HEK293 (cell line): ENCODE data around the gene PABPN1L.
A peak's percentile ranks its signal among the peaks of the same experiment; 100 is the strongest.

Source experiments
- HOXA7 ChIP-seq: sonication (generic); formaldehyde crosslinking; IDR thresholded peaks from 2 replicates; pipeline ENCODE4 v1.8.1; 2022; ENCODE audit warnings: missing genetic modification reagents, borderline replicate concordance
- HOXD13 ChIP-seq: sonication (generic); formaldehyde crosslinking; IDR thresholded peaks from 2 replicates; pipeline ENCODE4 v1.8.0; 2022; ENCODE audit warnings: missing genetic modification reagents, borderline replicate concordance
- IKZF3 ChIP-seq: fragments of 450-650 bp; IDR thresholded peaks from 2 replicates; pipeline ENCODE4 v1.5.0; 2018; ENCODE audit warnings: missing biosample characterization, mild to moderate bottlenecking, missing genetic modification characterization, moderate library complexity
- RBAK ChIP-seq: fragments of 450-650 bp; formaldehyde crosslinking; IDR thresholded peaks from 2 replicates; pipeline ENCODE4 v1.5.1; 2016; ENCODE audit warnings: missing biosample characterization, missing genetic modification characterization
- TRIM28 ChIP-seq: IDR thresholded peaks from 2 replicates; pipeline ENCODE4 v1.6.1; 2011; ENCODE audit warnings: low read length, control low read depth, borderline replicate concordance
- YY2 ChIP-seq: fragments of 450-650 bp; formaldehyde crosslinking; IDR thresholded peaks from 2 replicates; pipeline ENCODE4 v1.5.1; 2016; ENCODE audit warnings: missing biosample characterization, missing genetic modification characterization
- ZFHX2 ChIP-seq: fragments of 450-650 bp; formaldehyde crosslinking; conservative IDR thresholded peaks from 2 replicates; pipeline ENCODE4 v1.5.1; 2016; ENCODE audit warnings: missing biosample characterization, missing genetic modification characterization
- ZFP41 ChIP-seq: fragments of 450-650 bp; formaldehyde crosslinking; IDR thresholded peaks from 2 replicates; pipeline ENCODE4 v1.5.1; 2016; ENCODE audit warnings: missing biosample characterization, missing genetic modification characterization, borderline replicate concordance
- ZNF10 ChIP-seq: fragments of 450-650 bp; formaldehyde crosslinking; IDR thresholded peaks from 2 replicates; pipeline ENCODE4 v1.5.1; 2017; ENCODE audit warnings: missing biosample characterization, missing genetic modification characterization
- ZNF223 ChIP-seq: fragments of 450-650 bp; formaldehyde crosslinking; IDR thresholded peaks from 2 replicates; pipeline ENCODE4 v1.5.1; 2016; ENCODE audit warnings: missing biosample characterization, missing genetic modification characterization
- ZNF302 ChIP-seq: fragments of 450-650 bp; formaldehyde crosslinking; IDR thresholded peaks from 2 replicates; pipeline ENCODE4 v1.5.1; 2016; ENCODE audit warnings: missing biosample characterization, missing genetic modification characterization, low read depth
- ZNF391 ChIP-seq: fragments of 450-650 bp; formaldehyde crosslinking; IDR thresholded peaks from 2 replicates; pipeline ENCODE4 v1.5.1; 2016; ENCODE audit warnings: low read depth, missing biosample characterization, missing genetic modification characterization, borderline replicate concordance
- ZNF48 ChIP-seq: fragments of 450-650 bp; formaldehyde crosslinking; IDR thresholded peaks from 2 replicates; pipeline ENCODE4 v1.5.1; 2016; ENCODE audit warnings: missing biosample characterization, missing genetic modification characterization
- ZNF501 ChIP-seq: fragments of 450-650 bp; formaldehyde crosslinking; IDR thresholded peaks from 2 replicates; pipeline ENCODE4 v1.5.1; 2016; ENCODE audit warnings: missing biosample characterization, missing genetic modification characterization
- ZNF510 ChIP-seq: fragments of 450-650 bp; formaldehyde crosslinking; IDR thresholded peaks from 2 replicates; pipeline ENCODE4 v1.5.1; 2018; ENCODE audit warnings: mild to moderate bottlenecking, missing genetic modification characterization, missing biosample characterization; ENCODE audit not compliant: insufficient replicate concordance
- ZNF629 ChIP-seq: fragments of 450-650 bp; formaldehyde crosslinking; IDR thresholded peaks from 2 replicates; pipeline ENCODE4 v1.5.1; 2017; ENCODE audit warnings: missing biosample characterization, missing genetic modification characterization
- ZNF670 ChIP-seq: fragments of 450-650 bp; formaldehyde crosslinking; IDR thresholded peaks from 2 replicates; pipeline ENCODE4 v1.5.1; 2016; ENCODE audit warnings: missing biosample characterization, missing genetic modification characterization, low read depth
- ZXDB ChIP-seq: fragments of 450-650 bp; formaldehyde crosslinking; IDR thresholded peaks from 2 replicates; pipeline ENCODE4 v1.5.1; 2016; ENCODE audit warnings: missing biosample characterization, missing genetic modification characterization
- TF ChIP-seq, protein P1 (sequence below): fragments of 450-650 bp; formaldehyde crosslinking; IDR thresholded peaks from 2 replicates; pipeline ENCODE4 v1.5.1; 2016; ENCODE audit warnings: missing biosample characterization, missing genetic modification characterization, low read depth
- TF ChIP-seq, protein P2 (sequence below): fragments of 450-650 bp; IDR thresholded peaks from 2 replicates; pipeline ENCODE4 v1.5.1; 2018; ENCODE audit warnings: missing biosample characterization, mild to moderate bottlenecking, missing genetic modification characterization
- TF ChIP-seq, protein P3 (sequence below): fragments of 450-650 bp; formaldehyde crosslinking; IDR thresholded peaks from 2 replicates; pipeline ENCODE4 v1.5.1; 2016; ENCODE audit warnings: missing biosample characterization, missing genetic modification characterization, borderline replicate concordance
- TF ChIP-seq, protein P4 (sequence below): fragments of 450-650 bp; formaldehyde crosslinking; IDR thresholded peaks from 2 replicates; pipeline ENCODE4 v1.5.1; 2016; ENCODE audit warnings: missing biosample characterization, missing genetic modification characterization
- TF ChIP-seq, protein P5 (sequence below): fragments of 450-650 bp; formaldehyde crosslinking; IDR thresholded peaks from 2 replicates; pipeline ENCODE4 v1.5.1; 2016; ENCODE audit warnings: missing biosample characterization, missing genetic modification characterization, borderline replicate concordance

Gene PABPN1L

DNA sequence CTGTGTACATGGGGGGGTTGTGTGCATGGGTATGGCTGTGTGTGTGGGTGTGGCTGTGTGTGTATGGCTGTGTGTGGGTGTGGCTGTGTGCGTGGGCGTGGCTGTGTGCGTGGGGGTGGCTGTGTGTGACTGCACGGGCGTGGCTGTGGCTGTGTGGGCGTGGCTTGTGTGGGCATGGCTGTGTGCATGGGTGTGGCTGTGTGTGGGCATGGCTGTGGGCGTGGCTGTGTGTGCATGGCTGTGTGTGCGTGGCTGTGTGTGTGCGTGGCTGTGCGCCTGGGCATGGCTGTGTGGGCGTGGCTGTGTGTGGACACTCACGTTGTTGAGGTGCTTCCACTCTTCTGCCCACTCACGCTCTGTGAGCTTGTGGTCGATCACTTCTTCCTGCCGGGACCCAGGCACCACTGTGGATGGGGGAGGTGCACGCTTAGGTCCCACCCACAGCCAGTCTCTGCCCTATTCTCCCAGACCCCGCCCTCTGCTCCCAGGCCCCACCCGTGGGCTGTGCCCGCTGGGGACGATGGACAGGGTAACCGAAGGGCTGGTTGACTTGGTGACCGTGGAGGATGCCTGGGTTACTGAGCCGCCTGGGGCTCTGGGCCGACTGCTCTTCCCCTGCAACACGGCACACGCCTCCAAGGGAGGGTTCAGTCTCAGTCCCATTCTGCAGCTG lies 16.0 kb upstream of the PABPN1L start (continued):
- TF ChIP-seq, protein P1, sequence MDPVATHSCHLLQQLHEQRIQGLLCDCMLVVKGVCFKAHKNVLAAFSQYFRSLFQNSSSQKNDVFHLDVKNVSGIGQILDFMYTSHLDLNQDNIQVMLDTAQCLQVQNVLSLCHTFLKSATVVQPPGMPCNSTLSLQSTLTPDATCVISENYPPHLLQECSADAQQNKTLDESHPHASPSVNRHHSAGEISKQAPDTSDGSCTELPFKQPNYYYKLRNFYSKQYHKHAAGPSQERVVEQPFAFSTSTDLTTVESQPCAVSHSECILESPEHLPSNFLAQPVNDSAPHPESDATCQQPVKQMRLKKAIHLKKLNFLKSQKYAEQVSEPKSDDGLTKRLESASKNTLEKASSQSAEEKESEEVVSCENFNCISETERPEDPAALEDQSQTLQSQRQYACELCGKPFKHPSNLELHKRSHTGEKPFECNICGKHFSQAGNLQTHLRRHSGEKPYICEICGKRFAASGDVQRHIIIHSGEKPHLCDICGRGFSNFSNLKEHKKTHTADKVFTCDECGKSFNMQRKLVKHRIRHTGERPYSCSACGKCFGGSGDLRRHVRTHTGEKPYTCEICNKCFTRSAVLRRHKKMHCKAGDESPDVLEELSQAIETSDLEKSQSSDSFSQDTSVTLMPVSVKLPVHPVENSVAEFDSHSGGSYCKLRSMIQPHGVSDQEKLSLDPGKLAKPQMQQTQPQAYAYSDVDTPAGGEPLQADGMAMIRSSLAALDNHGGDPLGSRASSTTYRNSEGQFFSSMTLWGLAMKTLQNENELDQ (tag by site-specific recombination): no peak
- no peak for TF ChIP-seq HOXA7
- TF ChIP-seq, protein P2, sequence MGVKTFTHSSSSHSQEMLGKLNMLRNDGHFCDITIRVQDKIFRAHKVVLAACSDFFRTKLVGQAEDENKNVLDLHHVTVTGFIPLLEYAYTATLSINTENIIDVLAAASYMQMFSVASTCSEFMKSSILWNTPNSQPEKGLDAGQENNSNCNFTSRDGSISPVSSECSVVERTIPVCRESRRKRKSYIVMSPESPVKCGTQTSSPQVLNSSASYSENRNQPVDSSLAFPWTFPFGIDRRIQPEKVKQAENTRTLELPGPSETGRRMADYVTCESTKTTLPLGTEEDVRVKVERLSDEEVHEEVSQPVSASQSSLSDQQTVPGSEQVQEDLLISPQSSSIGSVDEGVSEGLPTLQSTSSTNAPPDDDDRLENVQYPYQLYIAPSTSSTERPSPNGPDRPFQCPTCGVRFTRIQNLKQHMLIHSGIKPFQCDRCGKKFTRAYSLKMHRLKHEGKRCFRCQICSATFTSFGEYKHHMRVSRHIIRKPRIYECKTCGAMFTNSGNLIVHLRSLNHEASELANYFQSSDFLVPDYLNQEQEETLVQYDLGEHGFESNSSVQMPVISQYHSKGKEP (tag by site-specific recombination): no peak
- TF ChIP-seq ZNF302 (tag by site-specific recombination): no peak
- TF ChIP-seq ZFP41 (tag by site-specific recombination): no peak
- TF ChIP-seq ZNF501 (tag by site-specific recombination): no peak
- TF ChIP-seq, protein P3, sequence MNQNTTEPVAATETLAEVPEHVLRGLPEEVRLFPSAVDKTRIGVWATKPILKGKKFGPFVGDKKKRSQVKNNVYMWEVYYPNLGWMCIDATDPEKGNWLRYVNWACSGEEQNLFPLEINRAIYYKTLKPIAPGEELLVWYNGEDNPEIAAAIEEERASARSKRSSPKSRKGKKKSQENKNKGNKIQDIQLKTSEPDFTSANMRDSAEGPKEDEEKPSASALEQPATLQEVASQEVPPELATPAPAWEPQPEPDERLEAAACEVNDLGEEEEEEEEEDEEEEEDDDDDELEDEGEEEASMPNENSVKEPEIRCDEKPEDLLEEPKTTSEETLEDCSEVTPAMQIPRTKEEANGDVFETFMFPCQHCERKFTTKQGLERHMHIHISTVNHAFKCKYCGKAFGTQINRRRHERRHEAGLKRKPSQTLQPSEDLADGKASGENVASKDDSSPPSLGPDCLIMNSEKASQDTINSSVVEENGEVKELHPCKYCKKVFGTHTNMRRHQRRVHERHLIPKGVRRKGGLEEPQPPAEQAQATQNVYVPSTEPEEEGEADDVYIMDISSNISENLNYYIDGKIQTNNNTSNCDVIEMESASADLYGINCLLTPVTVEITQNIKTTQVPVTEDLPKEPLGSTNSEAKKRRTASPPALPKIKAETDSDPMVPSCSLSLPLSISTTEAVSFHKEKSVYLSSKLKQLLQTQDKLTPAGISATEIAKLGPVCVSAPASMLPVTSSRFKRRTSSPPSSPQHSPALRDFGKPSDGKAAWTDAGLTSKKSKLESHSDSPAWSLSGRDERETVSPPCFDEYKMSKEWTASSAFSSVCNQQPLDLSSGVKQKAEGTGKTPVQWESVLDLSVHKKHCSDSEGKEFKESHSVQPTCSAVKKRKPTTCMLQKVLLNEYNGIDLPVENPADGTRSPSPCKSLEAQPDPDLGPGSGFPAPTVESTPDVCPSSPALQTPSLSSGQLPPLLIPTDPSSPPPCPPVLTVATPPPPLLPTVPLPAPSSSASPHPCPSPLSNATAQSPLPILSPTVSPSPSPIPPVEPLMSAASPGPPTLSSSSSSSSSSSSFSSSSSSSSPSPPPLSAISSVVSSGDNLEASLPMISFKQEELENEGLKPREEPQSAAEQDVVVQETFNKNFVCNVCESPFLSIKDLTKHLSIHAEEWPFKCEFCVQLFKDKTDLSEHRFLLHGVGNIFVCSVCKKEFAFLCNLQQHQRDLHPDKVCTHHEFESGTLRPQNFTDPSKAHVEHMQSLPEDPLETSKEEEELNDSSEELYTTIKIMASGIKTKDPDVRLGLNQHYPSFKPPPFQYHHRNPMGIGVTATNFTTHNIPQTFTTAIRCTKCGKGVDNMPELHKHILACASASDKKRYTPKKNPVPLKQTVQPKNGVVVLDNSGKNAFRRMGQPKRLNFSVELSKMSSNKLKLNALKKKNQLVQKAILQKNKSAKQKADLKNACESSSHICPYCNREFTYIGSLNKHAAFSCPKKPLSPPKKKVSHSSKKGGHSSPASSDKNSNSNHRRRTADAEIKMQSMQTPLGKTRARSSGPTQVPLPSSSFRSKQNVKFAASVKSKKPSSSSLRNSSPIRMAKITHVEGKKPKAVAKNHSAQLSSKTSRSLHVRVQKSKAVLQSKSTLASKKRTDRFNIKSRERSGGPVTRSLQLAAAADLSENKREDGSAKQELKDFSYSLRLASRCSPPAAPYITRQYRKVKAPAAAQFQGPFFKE (tag by site-specific recombination): no peak
- TF ChIP-seq, protein P4, sequence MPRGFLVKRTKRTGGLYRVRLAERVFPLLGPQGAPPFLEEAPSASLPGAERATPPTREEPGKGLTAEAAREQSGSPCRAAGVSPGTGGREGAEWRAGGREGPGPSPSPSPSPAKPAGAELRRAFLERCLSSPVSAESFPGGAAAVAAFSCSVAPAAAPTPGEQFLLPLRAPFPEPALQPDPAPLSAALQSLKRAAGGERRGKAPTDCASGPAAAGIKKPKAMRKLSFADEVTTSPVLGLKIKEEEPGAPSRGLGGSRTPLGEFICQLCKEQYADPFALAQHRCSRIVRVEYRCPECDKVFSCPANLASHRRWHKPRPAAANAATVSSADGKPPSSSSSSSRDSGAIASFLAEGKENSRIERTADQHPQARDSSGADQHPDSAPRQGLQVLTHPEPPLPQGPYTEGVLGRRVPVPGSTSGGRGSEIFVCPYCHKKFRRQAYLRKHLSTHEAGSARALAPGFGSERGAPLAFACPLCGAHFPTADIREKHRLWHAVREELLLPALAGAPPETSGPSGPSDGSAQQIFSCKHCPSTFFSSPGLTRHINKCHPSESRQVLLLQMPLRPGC (tag by site-specific recombination): no peak
- TF ChIP-seq TRIM28: no peak
- no peak for TF ChIP-seq HOXD13 (CRISPR knock-in tag)
- no peak for TF ChIP-seq ZNF10 (tag by site-specific recombination)
- no peak for TF ChIP-seq ZNF48 (tag by site-specific recombination)
- no peak for TF ChIP-seq ZNF510 (tag by site-specific recombination)
- TF ChIP-seq IKZF3 (tag by site-specific recombination): no peak
- TF ChIP-seq ZNF391 (tag by site-specific recombination): no peak
- peak; percentile 100 for TF ChIP-seq ZFHX2 (tag by site-specific recombination)
- peak; percentile 81 for TF ChIP-seq YY2 (tag by site-specific recombination)
- no peak for TF ChIP-seq ZNF223 (tag by site-specific recombination)
- TF ChIP-seq RBAK: no peak
- TF ChIP-seq, protein P5, sequence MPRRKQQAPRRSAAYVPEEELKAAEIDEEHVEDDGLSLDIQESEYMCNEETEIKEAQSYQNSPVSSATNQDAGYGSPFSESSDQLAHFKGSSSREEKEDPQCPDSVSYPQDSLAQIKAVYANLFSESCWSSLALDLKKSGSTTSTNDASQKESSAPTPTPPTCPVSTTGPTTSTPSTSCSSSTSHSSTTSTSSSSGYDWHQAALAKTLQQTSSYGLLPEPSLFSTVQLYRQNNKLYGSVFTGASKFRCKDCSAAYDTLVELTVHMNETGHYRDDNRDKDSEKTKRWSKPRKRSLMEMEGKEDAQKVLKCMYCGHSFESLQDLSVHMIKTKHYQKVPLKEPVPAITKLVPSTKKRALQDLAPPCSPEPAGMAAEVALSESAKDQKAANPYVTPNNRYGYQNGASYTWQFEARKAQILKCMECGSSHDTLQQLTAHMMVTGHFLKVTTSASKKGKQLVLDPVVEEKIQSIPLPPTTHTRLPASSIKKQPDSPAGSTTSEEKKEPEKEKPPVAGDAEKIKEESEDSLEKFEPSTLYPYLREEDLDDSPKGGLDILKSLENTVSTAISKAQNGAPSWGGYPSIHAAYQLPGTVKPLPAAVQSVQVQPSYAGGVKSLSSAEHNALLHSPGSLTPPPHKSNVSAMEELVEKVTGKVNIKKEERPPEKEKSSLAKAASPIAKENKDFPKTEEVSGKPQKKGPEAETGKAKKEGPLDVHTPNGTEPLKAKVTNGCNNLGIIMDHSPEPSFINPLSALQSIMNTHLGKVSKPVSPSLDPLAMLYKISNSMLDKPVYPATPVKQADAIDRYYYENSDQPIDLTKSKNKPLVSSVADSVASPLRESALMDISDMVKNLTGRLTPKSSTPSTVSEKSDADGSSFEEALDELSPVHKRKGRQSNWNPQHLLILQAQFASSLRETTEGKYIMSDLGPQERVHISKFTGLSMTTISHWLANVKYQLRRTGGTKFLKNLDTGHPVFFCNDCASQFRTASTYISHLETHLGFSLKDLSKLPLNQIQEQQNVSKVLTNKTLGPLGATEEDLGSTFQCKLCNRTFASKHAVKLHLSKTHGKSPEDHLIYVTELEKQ (tag by site-specific recombination): no peak
- TF ChIP-seq ZXDB (tag by site-specific recombination): no peak
- TF ChIP-seq ZNF670 (tag by site-specific recombination): no peak
- TF ChIP-seq ZNF629: no peak
